ENCODE results near the gene SCGB3A1. TPM values are rescaled to one million over a fixed set of nuclear protein-coding genes. Genes with fewer than 3 reads are reported as not detected.

Gene SCGB3A1
- total RNA-seq, 1 donor from 2014 or later = not detected

DNA sequence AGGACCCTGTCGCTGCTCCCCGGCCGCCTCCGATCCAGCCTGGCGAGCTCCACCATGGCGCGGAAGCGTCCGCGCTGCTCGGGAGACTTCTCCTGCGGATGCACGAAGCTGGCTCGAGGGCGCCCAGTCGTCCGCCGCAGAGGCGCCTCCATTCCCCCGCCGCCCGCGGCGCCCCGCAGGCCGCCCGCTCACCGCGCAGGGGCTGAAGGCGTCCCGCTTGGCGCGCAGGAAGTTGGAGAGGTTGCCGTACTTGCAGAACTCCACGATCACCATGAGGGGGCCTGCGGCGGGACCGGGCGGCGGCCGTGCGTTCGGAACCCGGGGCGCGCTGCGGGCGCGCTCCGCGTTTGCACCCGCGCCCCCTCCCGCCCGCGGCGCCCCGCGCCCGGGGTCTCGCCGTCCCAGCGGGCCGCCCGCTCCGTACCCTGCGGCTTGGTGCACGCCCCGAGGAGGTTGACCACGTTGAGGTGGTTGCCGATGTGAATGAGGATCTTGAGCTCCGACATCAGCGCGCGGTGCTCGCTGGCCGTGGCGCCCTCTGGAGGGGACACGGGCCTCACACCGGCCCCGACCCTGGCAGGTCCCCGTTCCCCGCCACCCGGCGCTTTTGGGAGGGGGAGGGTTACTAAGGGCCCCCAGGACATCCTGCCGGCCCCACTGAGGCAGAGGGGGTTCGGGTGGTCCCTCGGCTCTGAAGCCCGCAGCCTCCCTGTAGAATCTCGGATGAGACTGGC lies 27.7 kb upstream of the SCGB3A1 start:
- TF ChIP-seq, protein P1, sequence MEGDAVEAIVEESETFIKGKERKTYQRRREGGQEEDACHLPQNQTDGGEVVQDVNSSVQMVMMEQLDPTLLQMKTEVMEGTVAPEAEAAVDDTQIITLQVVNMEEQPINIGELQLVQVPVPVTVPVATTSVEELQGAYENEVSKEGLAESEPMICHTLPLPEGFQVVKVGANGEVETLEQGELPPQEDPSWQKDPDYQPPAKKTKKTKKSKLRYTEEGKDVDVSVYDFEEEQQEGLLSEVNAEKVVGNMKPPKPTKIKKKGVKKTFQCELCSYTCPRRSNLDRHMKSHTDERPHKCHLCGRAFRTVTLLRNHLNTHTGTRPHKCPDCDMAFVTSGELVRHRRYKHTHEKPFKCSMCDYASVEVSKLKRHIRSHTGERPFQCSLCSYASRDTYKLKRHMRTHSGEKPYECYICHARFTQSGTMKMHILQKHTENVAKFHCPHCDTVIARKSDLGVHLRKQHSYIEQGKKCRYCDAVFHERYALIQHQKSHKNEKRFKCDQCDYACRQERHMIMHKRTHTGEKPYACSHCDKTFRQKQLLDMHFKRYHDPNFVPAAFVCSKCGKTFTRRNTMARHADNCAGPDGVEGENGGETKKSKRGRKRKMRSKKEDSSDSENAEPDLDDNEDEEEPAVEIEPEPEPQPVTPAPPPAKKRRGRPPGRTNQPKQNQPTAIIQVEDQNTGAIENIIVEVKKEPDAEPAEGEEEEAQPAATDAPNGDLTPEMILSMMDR (IDR thresholded peaks at IDR 0.05; ENCODE audit: borderline replicate concordance) = no peak
- H3K27ac ChIP-seq (replicated peaks) = no peak overlapping the region
- no peaks in the 10 kb centered on the region for H3K9me3 ChIP-seq (replicated peaks)
- intact Hi-C loops (cut with micrococcal nuclease) = no loop called here
- H3K27me3 ChIP-seq (ENCODE audit: low read depth) = peaks cover 42% of the 10 kb centered on the region
- H3K4me1 ChIP-seq = peaks cover 16% of the 10 kb centered on the region
- H3K36me3 ChIP-seq = peaks cover 10% of the 10 kb centered on the region
- peak overlapping the region; percentile 46 for H3K4me3 ChIP-seq
- no peak for DNase-seq

DNA sequence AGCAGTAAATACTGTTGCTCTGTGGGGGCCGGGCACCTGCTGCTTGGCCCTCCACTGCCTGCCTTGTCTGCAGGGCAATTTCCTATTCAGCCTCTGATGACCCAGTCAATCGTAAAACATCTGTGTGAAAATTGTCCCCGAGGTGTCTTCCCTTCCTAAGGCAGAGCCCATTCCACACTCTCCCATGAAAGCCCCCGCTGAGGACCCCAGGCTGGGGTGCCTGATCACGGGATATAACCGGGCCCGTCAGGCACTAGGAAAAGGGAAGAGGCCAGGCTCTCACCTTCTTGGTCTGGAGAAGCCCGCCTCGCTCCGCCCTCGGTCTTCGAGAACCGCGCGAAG lies 27.2 kb upstream of the SCGB3A1 start:
- H3K9me3 ChIP-seq (replicated peaks) = no peaks in the 10 kb centered on the region
- H3K27ac ChIP-seq (replicated peaks) = no peak overlapping the region
- intact Hi-C loops (cut with micrococcal nuclease) = no loop called here
- DNase-seq = no peak
- H3K4me1 ChIP-seq = peaks cover 11% of the 10 kb centered on the region
- TF ChIP-seq, protein P1 (IDR thresholded peaks at IDR 0.05; ENCODE audit: borderline replicate concordance) = no peak
- H3K36me3 ChIP-seq = peaks cover 10% of the 10 kb centered on the region
- peak overlapping the region; percentile 46 for H3K4me3 ChIP-seq
- peaks cover 42% of the 10 kb centered on the region for H3K27me3 ChIP-seq (ENCODE audit: low read depth)

- Histone ChIP-seq H3K4me1 (peaks cover 4% of the 10 kb centered on the region), H3K9me3 (replicated peaks) (no peaks in the 10 kb centered on the region), H3K4me3 (no peak overlapping the region), H3K36me3 (peaks cover 5% of the 10 kb centered on the region), H3K27ac (replicated peaks) (no peak overlapping the region), H3K27me3 (ENCODE audit: low read depth) (peaks cover 24% of the 10 kb centered on the region)
- DNase-seq = no peak
- intact Hi-C loops (cut with micrococcal nuclease) = no loop called here
- TF ChIP-seq, protein P1 (IDR thresholded peaks at IDR 0.05; ENCODE audit: borderline replicate concordance) = no peak
Observed at GRCh38 chr5:180613814-180614188, 22.5 kb upstream of the SCGB3A1 start.

GRCh38 chr5:180613188-180613813 lies 22.0 kb upstream of the SCGB3A1 start:
- Histone ChIP-seq H3K9me3 (replicated peaks) (no peaks in the 10 kb centered on the region), H3K27me3 (ENCODE audit: low read depth) (peaks cover 23% of the 10 kb centered on the region), H3K27ac (replicated peaks) (no peak overlapping the region), H3K36me3 (peaks cover 5% of the 10 kb centered on the region), H3K4me1 (no peaks in the 10 kb centered on the region), H3K4me3 (no peak overlapping the region)
- intact Hi-C loops (cut with micrococcal nuclease) = no loop called here
- TF ChIP-seq, protein P1 (IDR thresholded peaks at IDR 0.05; ENCODE audit: borderline replicate concordance) = no peak
- no peak for DNase-seq

GRCh38 chr5:180612683-180613082 lies 21.4 kb upstream of the SCGB3A1 start:
- DNase-seq = no peak
- Histone ChIP-seq H3K36me3 (peaks cover 5% of the 10 kb centered on the region), H3K4me1 (no peaks in the 10 kb centered on the region), H3K9me3 (replicated peaks) (no peaks in the 10 kb centered on the region), H3K27me3 (ENCODE audit: low read depth) (peaks cover 22% of the 10 kb centered on the region), H3K27ac (replicated peaks) (no peak overlapping the region), H3K4me3 (no peak overlapping the region)
- intact Hi-C loops (cut with micrococcal nuclease) = no loop called here
- TF ChIP-seq, protein P1 (IDR thresholded peaks at IDR 0.05; ENCODE audit: borderline replicate concordance) = no peak

Data from left ventricle myocardium inferior (tissue), 1 donor.